ENCODE results near the gene RHO.
"Not testable (repeated sequence)": the region's sequence is repeated elsewhere in the genome, so short reads cannot be mapped to it uniquely, and the experiment has no call there.

Gene RHO

DNA sequence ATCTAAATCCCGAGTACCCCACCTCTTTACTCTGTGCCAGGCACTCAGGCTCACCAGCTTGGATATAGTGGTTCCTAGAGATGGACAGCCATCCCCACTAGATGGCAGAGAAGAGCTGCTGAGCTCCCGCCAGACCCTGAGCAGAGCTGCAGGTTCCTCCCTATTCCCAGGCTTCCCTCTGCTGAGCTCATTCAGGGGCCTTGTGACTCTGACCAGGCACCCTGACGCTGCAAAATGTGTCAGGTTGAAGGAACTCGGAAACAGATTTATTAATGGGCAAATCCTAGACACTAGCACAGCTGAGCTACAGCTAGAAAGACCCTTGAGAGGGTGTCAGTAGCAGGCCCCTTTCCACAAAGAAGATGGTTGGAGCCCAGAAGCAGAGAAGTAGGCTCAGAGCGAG, 38.2 kb upstream of the RHO start:
- Histone ChIP-seq H3K27me3 (ENCODE audit: insufficient read depth, low read depth) (no peaks in the 10 kb centered on the region), H3K27ac (peak overlapping the region; percentile 1; the same call in 1 of the 2 replicates), H3K4me2 (peak overlapping the region; percentile 11; the same call in 1 of the 2 replicates), H4K20me1 (ENCODE audit: insufficient read depth) (no peaks in the 10 kb centered on the region), H3K4me3 (IDR thresholded peaks at IDR 0.05; ENCODE audit: insufficient read depth, low read depth, low read length) (no peak overlapping the region), H2AFZ (ENCODE audit: low read depth) (peak overlapping the region; percentile 36; the same call in 1 of the 2 replicates), H3K9ac (no peak overlapping the region), H3K79me2 (ENCODE audit: insufficient read depth, low read depth) (no peaks in the 10 kb centered on the region), H3K36me3 (ENCODE audit: insufficient read depth) (no peaks in the 10 kb centered on the region), H3K4me1 (ENCODE audit: low read depth, poor library complexity, severe bottlenecking) (peaks cover 26% of the 10 kb centered on the region)
- TF ChIP-seq, protein P1, sequence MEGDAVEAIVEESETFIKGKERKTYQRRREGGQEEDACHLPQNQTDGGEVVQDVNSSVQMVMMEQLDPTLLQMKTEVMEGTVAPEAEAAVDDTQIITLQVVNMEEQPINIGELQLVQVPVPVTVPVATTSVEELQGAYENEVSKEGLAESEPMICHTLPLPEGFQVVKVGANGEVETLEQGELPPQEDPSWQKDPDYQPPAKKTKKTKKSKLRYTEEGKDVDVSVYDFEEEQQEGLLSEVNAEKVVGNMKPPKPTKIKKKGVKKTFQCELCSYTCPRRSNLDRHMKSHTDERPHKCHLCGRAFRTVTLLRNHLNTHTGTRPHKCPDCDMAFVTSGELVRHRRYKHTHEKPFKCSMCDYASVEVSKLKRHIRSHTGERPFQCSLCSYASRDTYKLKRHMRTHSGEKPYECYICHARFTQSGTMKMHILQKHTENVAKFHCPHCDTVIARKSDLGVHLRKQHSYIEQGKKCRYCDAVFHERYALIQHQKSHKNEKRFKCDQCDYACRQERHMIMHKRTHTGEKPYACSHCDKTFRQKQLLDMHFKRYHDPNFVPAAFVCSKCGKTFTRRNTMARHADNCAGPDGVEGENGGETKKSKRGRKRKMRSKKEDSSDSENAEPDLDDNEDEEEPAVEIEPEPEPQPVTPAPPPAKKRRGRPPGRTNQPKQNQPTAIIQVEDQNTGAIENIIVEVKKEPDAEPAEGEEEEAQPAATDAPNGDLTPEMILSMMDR (conservative IDR thresholded peaks at IDR 0.05; ENCODE audit: low read depth, low read length), result peak; percentile 90

DNA sequence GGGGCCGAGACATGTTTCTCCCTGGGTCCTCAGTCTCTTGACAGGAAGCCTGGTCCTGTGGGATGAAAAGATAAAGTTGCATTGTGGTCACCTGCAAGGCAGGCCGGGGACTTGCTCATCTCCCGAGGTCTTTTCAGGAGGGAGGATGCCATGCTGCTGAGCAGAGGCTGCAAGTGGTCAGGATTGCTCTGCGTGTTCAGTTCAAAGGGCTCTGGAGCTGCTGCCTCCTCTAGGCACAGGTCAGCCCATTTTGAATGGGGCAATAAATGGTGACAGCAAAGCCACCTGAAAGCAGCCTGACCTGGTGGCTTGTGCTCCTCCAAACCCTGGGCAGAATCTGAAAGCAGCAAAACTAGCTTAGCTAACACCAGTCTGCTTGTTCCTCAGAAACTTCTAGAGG, 37.4 kb upstream of the RHO start:
- H3K4me2 ChIP-seq; H3K27me3 ChIP-seq (ENCODE audit: insufficient read depth, low read depth); H3K4me3 ChIP-seq (IDR thresholded peaks at IDR 0.05; ENCODE audit: insufficient read depth, low read depth, low read length); H3K79me2 ChIP-seq (ENCODE audit: insufficient read depth, low read depth); H3K9ac ChIP-seq; H3K36me3 ChIP-seq (ENCODE audit: insufficient read depth); H3K27ac ChIP-seq; H4K20me1 ChIP-seq (ENCODE audit: insufficient read depth): not testable (repeated sequence)
- Histone ChIP-seq H2AFZ (ENCODE audit: low read depth) (peak overlapping the region; percentile 36; the same call in 1 of the 2 replicates), H3K4me1 (ENCODE audit: low read depth, poor library complexity, severe bottlenecking) (peaks cover 20% of the 10 kb centered on the region)

DNA sequence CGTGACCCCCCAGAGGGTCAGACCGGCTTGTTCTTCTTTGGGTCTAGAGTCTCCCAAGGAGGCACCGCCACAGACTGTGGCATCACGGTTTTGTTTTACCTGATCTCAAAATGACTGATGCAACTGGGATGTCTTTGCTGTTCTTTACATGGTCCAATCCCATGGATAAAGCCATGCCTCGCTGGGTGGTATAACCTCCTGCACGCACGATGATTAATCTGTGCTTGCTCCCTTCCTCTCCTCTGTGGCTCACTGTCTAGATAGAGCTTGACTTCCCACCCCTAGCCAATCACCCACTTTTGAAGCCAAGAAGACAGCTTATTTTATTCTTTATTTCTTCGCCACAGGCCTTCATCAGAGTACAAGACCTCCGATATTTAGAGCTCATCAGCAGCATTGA, 36.6 kb upstream of the RHO start:
- no peak overlapping the region for H2AFZ ChIP-seq (ENCODE audit: low read depth)
- TF ChIP-seq, protein P1 (conservative IDR thresholded peaks at IDR 0.05; ENCODE audit: low read depth, low read length), result no peak
- H3K79me2 ChIP-seq (ENCODE audit: insufficient read depth, low read depth), result no peaks in the 10 kb centered on the region
- H3K36me3 ChIP-seq (ENCODE audit: insufficient read depth), result no peaks in the 10 kb centered on the region
- no peaks in the 10 kb centered on the region for H4K20me1 ChIP-seq (ENCODE audit: insufficient read depth)
- H3K27me3 ChIP-seq (ENCODE audit: insufficient read depth, low read depth), result no peaks in the 10 kb centered on the region
- no peak overlapping the region for H3K4me2 ChIP-seq
- H3K27ac ChIP-seq, result no peak overlapping the region
- no peak overlapping the region for H3K9ac ChIP-seq
- H3K4me3 ChIP-seq (IDR thresholded peaks at IDR 0.05; ENCODE audit: insufficient read depth, low read depth, low read length), result no peak overlapping the region
- H3K4me1 ChIP-seq (ENCODE audit: low read depth, poor library complexity, severe bottlenecking), result peaks cover 13% of the 10 kb centered on the region

DNA sequence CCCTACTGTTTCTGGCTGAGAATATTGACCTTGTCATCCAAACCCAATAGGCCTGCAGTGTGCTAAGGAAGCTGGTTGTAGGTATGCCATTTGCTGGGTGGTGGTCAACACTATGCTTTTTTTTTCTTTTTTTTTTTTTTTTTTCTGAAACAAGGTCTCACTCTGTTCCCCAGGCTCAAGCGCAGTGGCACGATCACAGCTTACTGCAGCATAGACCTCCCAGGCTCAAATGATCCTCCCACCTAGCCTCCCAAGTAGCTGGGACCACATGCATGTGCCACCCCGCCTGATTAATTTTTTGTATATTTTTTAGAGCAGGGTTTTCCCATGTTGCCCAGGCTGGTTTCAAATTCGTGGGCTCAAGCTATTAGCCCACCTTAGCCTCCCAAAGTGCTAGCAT, 35.7 kb upstream of the RHO start:
- Histone ChIP-seq H3K27ac (no peak overlapping the region), H3K9ac (no peak overlapping the region), H3K79me2 (ENCODE audit: insufficient read depth, low read depth) (no peaks in the 10 kb centered on the region), H2AFZ (ENCODE audit: low read depth) (no peak overlapping the region), H3K4me1 (ENCODE audit: low read depth, poor library complexity, severe bottlenecking) (peaks cover 12% of the 10 kb centered on the region), H3K36me3 (ENCODE audit: insufficient read depth) (no peaks in the 10 kb centered on the region), H4K20me1 (ENCODE audit: insufficient read depth) (no peaks in the 10 kb centered on the region), H3K4me3 (IDR thresholded peaks at IDR 0.05; ENCODE audit: insufficient read depth, low read depth, low read length) (no peak overlapping the region), H3K27me3 (ENCODE audit: insufficient read depth, low read depth) (no peaks in the 10 kb centered on the region), H3K4me2 (no peak overlapping the region)
- TF ChIP-seq, protein P1 (conservative IDR thresholded peaks at IDR 0.05; ENCODE audit: low read depth, low read length), result no peak

DNA sequence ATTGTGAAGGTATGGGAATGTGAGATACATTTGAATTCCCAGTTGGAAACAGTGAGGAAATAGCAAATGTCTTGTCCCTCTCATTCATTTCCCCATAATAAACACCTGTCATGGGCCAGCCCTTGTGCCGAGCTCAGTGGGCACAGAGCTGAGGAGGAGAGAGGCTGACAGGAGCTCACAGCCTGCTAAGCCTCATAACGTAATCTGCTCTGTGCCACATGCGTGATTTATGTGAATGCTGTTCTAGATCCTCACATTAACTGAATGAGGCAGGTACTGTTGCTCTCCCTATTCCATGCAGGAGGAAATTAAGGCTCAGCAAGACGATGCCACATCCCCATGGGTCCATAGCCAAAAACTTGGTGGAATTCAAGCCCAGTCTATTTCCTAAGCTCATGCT, 35.2 kb upstream of the RHO start:
- H3K4me2 ChIP-seq, result no peak overlapping the region
- no peaks in the 10 kb centered on the region for H4K20me1 ChIP-seq (ENCODE audit: insufficient read depth)
- H3K4me3 ChIP-seq (IDR thresholded peaks at IDR 0.05; ENCODE audit: insufficient read depth, low read depth, low read length), result no peak overlapping the region
- no peaks in the 10 kb centered on the region for H3K36me3 ChIP-seq (ENCODE audit: insufficient read depth)
- no peaks in the 10 kb centered on the region for H3K27me3 ChIP-seq (ENCODE audit: insufficient read depth, low read depth)
- TF ChIP-seq, protein P1 (conservative IDR thresholded peaks at IDR 0.05; ENCODE audit: low read depth, low read length), result no peak
- no peak overlapping the region for H2AFZ ChIP-seq (ENCODE audit: low read depth)
- H3K27ac ChIP-seq, result no peak overlapping the region
- H3K79me2 ChIP-seq (ENCODE audit: insufficient read depth, low read depth), result no peaks in the 10 kb centered on the region
- H3K4me1 ChIP-seq (ENCODE audit: low read depth, poor library complexity, severe bottlenecking), result peaks cover 12% of the 10 kb centered on the region
- no peak overlapping the region for H3K9ac ChIP-seq

DNA sequence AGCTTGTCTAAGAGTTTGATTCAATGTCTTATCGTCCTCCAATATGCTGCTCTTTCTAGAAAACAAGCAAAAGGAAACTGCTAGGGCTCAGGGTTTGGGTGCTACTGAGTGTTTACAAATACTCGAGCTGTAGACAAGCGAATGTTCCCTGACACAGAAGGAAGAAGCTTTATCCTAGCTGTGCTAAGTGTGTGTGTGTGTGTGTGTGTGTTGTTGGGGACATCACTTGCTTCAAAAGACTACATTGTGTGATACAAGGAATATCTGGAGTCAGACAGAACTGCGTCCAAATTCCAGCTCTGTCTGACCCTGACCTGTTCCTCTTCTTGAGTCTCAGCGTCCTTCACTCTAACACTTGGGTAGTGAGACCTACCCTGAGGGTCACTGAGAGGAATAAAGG, 33.9 kb upstream of the RHO start:
- H3K27me3 ChIP-seq (ENCODE audit: insufficient read depth, low read depth); H3K27ac ChIP-seq; H2AFZ ChIP-seq (ENCODE audit: low read depth); H3K36me3 ChIP-seq (ENCODE audit: insufficient read depth); H3K4me2 ChIP-seq; H3K9ac ChIP-seq; H4K20me1 ChIP-seq (ENCODE audit: insufficient read depth); H3K4me3 ChIP-seq (IDR thresholded peaks at IDR 0.05; ENCODE audit: insufficient read depth, low read depth, low read length); H3K79me2 ChIP-seq (ENCODE audit: insufficient read depth, low read depth): not testable (repeated sequence)
- H3K4me1 ChIP-seq (ENCODE audit: low read depth, poor library complexity, severe bottlenecking), result peaks cover 12% of the 10 kb centered on the region

DNA sequence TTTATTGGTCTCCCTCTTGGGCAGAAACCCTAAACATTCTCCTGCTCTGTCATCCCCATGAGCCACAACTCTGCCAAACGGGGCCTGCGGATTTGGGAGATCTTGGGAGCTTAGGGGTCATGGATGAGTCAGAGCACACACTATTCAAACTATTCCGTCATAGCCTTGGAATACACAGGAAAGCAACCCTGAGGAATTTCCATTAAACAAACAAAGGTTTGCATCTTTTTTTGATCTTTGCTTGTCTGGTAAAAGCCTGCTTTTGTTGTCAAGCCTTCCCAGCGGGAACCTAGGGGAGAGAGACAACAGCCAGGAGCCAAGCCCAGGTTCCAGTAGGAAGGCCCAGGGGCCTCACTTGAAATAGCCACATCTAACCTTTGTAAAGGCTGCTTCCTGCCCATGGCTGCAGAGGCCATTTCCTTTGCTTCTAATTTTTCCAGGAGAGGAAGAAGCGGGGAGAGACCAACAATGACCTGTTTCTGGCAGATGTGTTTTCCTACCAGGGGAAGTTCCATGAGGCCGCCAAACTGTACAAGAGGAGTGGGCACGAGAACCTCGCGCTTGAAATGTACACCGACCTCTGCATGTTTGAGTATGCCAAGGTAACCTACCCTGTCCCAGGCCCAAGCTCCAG, 33.3 kb upstream of the RHO start:
- H3K4me2 ChIP-seq, result not testable (repeated sequence)

More for the DNA sequence above, 33.3 kb upstream of the RHO start:
- peaks cover 10% of the 10 kb centered on the region for H3K4me1 ChIP-seq (ENCODE audit: low read depth, poor library complexity, severe bottlenecking)
- not testable (repeated sequence) for H4K20me1 ChIP-seq (ENCODE audit: insufficient read depth); H3K36me3 ChIP-seq (ENCODE audit: insufficient read depth); H3K9ac ChIP-seq; H3K27ac ChIP-seq; H2AFZ ChIP-seq (ENCODE audit: low read depth); H3K79me2 ChIP-seq (ENCODE audit: insufficient read depth, low read depth); H3K4me3 ChIP-seq (IDR thresholded peaks at IDR 0.05; ENCODE audit: insufficient read depth, low read depth, low read length); H3K27me3 ChIP-seq (ENCODE audit: insufficient read depth, low read depth)

Measured in KMS-11 (cell line).